Parathyroid adenoma (tissue), 2 donors: ENCODE measurements around the gene SHOX.

Source experiments
- H2AFZ ChIP-seq: fragments of 300-600 bp; sonication (generic); one replicate; pipeline ENCODE4 v1.7.0; 2017; ENCODE audit warnings: antibody characterized with exemption, mild to moderate bottlenecking
- H3K27ac ChIP-seq: fragments of 300-600 bp; sonication (generic); one replicate; pipeline ENCODE4 v1.7.0; 2017
- H3K27me3 ChIP-seq: fragments of 300-600 bp; sonication (generic); one replicate; pipeline ENCODE4 v1.7.0; 2017; ENCODE audit warnings: low read length; ENCODE audit not compliant: control insufficient read depth, insufficient read depth
- H3K36me3 ChIP-seq: fragments of 300-600 bp; sonication (generic); one replicate; pipeline ENCODE4 v1.7.0; 2017; ENCODE audit warnings: low read length; ENCODE audit not compliant: control insufficient read depth, insufficient read depth
- H3K4me1 ChIP-seq: fragments of 300-600 bp; sonication (generic); one replicate; pipeline ENCODE4 v1.7.0; 2017; ENCODE audit warnings: control low read depth
- H3K4me2 ChIP-seq: fragments of 300-600 bp; sonication (generic); one replicate; pipeline ENCODE4 v1.7.0; 2017; ENCODE audit warnings: low read length
- H3K4me3 ChIP-seq: fragments of 300-600 bp; sonication (generic); one replicate; pipeline ENCODE4 v1.7.0; 2017; ENCODE audit warnings: low read depth, low read length
- H3K79me2 ChIP-seq: fragments of 300-600 bp; sonication (generic); one replicate; pipeline ENCODE4 v1.7.0; 2017; ENCODE audit warnings: control low read depth
- H3K9ac ChIP-seq: fragments of 300-600 bp; sonication (generic); one replicate; pipeline ENCODE4 v1.7.0; 2017; ENCODE audit warnings: mild to moderate bottlenecking
- H3K9me3 ChIP-seq: fragments of 300-600 bp; sonication (generic); one replicate; pipeline ENCODE4 v1.7.0; 2017; ENCODE audit warnings: low read length; ENCODE audit not compliant: control insufficient read depth
- CTCF ChIP-seq: fragments of 300-600 bp; sonication (generic); IDR thresholded peaks from one replicate; pipeline ENCODE4 v1.7.0; 2017; ENCODE audit warnings: antibody characterized with exemption, mild to moderate bottlenecking
- donor health status: primary hyperparathyroidism.

The SHOX gene

DNA sequence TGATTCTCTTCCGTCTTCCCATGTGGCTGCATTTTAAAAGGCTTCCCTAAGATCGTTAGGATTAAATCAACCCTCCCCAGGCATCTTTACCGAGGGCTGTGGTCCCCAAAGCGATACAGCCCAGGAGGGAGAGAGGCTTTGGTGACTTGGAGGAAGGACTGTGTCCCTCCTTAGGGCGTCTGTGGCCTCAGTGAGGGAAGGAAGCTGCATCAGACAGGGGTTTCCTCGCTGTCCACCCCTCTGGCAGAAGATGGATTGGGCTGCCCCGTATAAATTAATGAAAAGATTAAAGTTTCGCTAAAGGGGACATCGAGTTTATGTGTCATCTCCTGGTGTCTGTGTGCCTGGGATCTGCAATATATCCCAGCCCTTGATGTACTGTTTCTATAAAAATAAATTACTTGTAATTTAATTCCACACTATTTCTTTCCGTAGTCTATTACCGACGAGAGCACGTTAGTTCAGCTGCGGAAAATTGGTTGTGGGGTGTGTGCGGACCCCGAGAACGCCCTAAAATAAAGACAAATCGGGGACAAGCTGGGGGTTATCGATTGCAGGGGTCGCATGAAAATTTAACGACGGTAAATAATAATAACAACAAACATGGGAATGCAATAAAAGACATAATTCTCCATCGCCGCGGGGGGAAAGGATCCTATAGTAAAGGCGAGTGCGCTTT lies 6.5 kb downstream of the SHOX start:
- Histone ChIP-seq H3K36me3 (no peaks in the 10 kb centered on the region), H3K4me3 (no peak overlapping the region), H3K9me3 (no peaks in the 10 kb centered on the region), H3K27ac (no peak overlapping the region), H3K27me3 (no peaks in the 10 kb centered on the region), H3K79me2 (no peaks in the 10 kb centered on the region), H2AFZ (no peak overlapping the region), H3K9ac (no peak overlapping the region), H3K4me2 (no peak overlapping the region), H3K4me1 (no peaks in the 10 kb centered on the region)
- no peak for TF ChIP-seq CTCF

DNA sequence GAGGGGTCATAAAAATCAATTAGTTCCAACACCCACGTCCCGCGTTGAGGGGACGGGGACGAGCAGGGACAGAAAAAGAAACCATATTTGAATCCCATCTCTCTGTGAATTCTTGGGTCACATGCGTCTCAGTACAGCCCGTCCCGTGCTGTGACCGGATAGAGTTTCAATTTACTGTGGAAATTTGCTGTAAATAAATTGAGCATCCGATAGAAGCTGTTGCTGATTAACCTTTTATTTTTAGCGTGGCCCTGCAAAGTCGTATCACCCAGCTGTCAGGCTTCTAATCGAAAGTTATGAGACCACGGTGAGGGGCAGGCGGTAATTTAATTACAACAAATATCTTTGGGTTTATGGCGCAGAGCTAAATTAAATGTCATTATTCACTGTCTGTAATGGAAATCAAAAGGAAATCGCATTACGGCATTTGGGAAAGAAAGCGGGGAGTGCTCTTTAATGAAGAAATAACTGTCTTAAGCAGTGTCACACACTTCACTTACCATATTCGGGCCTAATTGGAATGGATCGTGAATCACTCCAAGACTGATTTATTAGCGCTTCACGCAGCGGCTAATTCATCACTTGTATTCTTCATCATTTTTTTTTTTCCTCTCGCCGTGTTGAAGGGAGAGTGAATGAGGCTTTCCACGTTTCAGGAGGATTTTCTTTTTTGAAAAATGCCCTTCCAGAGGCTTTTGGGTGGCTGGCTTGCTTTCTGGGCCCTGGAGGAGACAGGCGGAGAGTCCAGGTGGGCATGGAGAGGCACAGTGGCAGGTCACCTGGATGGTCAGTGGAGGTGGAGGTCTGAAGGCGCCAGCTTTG lies 7.3 kb downstream of the SHOX start:
- Histone ChIP-seq H3K9ac (no peak overlapping the region), H3K4me1 (no peaks in the 10 kb centered on the region), H2AFZ (no peak overlapping the region), H3K9me3 (no peaks in the 10 kb centered on the region), H3K4me2 (no peak overlapping the region), H3K27me3 (no peaks in the 10 kb centered on the region), H3K27ac (no peak overlapping the region), H3K79me2 (no peaks in the 10 kb centered on the region), H3K36me3 (no peaks in the 10 kb centered on the region), H3K4me3 (no peak overlapping the region)
- TF ChIP-seq CTCF: no peak

- TF ChIP-seq CTCF: no peak
- Histone ChIP-seq H3K9ac (no peak overlapping the region), H2AFZ (no peak overlapping the region), H3K27ac (no peak overlapping the region), H3K4me2 (no peak overlapping the region), H3K4me1 (no peaks in the 10 kb centered on the region), H3K4me3 (no peak overlapping the region), H3K27me3 (no peaks in the 10 kb centered on the region), H3K79me2 (no peaks in the 10 kb centered on the region), H3K9me3 (no peaks in the 10 kb centered on the region), H3K36me3 (no peaks in the 10 kb centered on the region)
Measured at GRCh38 chrX:638482-639131, 8.0 kb downstream of the SHOX start.

DNA sequence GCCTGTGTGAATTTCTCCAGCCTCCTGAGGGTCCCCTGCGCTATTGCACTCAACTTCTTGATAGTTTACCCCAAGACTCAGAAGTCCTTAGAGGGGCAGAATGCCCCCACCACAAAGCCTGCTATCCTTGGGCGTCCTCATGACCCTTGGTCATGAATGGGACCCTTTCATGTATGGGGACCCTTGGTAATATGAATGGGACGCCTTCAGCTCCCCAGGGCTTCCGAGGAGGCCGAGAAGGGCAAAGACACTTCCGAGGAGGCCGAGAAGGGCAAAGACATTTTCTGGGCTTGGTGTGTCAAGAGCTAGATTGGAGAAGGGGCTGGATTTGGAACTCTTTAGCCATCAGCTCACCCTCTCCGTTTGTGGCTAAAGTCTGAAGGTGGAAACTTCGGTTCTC lies 8.6 kb downstream of the SHOX start:
- Histone ChIP-seq H3K4me1 (no peaks in the 10 kb centered on the region), H3K27me3 (no peaks in the 10 kb centered on the region), H3K4me2 (no peak overlapping the region), H3K9ac (no peak overlapping the region), H3K79me2 (no peaks in the 10 kb centered on the region), H3K27ac (no peak overlapping the region), H3K9me3 (no peaks in the 10 kb centered on the region), H3K36me3 (no peaks in the 10 kb centered on the region), H3K4me3 (no peak overlapping the region), H2AFZ (no peak overlapping the region)
- no peak for TF ChIP-seq CTCF
